ENCODE measurements around the gene ADGRV1.

The ADGRV1 gene

DNA sequence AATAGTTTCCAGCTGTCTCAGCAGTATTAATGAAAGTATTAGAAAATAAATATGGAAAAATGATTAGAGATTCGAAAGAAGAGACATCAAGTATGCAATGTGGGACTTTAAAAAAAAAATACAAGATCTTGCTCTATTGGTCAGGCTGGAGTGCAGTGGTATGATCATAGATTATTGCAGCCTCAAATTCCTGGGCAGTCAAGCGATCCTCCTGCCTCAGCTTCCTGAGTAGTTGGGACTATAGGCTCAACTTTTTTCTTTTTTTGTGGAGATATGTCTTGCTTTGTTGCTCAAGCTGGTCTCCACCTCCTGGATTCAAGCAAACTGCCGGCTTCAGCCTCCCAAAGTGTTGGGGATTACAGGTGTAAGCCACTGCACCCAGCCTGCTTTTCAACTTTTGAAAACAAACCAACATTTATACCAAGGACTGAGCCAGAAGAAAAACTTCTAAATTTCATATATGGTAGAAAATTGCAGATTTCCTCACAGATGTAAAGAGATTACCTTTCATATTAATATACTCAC is 323.1 kb downstream of the ADGRV1 start:
- H4K20me1 ChIP-seq (ENCODE audit: low read depth, low read length) = no peaks in the 10 kb centered on the region
- H3K79me2 ChIP-seq (ENCODE audit: insufficient read depth, low read length) = no peaks in the 10 kb centered on the region
- H3K27ac ChIP-seq (ENCODE audit: low read depth, low read length) = no peak overlapping the region
- H2AFZ ChIP-seq (ENCODE audit: low read depth, low read length, severe bottlenecking) = no peak overlapping the region
- H3K4me2 ChIP-seq (ENCODE audit: low read depth, low read length, poor library complexity, severe bottlenecking) = no peak overlapping the region
- H3K4me3 ChIP-seq (ENCODE audit: insufficient read depth, low read length, poor library complexity, severe bottlenecking) = no peak overlapping the region
- H3K9ac ChIP-seq (ENCODE audit: low read length) = no peak overlapping the region
- H3K27me3 ChIP-seq (ENCODE audit: low read length) = no peaks in the 10 kb centered on the region
- H3K9me3 ChIP-seq (ENCODE audit: insufficient read depth, low read length) = no peaks in the 10 kb centered on the region
- H3K9me2 ChIP-seq (replicated peaks; ENCODE audit: insufficient read depth, low read length) = no peaks in the 10 kb centered on the region
- TF ChIP-seq, protein P1, sequence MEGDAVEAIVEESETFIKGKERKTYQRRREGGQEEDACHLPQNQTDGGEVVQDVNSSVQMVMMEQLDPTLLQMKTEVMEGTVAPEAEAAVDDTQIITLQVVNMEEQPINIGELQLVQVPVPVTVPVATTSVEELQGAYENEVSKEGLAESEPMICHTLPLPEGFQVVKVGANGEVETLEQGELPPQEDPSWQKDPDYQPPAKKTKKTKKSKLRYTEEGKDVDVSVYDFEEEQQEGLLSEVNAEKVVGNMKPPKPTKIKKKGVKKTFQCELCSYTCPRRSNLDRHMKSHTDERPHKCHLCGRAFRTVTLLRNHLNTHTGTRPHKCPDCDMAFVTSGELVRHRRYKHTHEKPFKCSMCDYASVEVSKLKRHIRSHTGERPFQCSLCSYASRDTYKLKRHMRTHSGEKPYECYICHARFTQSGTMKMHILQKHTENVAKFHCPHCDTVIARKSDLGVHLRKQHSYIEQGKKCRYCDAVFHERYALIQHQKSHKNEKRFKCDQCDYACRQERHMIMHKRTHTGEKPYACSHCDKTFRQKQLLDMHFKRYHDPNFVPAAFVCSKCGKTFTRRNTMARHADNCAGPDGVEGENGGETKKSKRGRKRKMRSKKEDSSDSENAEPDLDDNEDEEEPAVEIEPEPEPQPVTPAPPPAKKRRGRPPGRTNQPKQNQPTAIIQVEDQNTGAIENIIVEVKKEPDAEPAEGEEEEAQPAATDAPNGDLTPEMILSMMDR (IDR thresholded peaks at IDR 0.05; ENCODE audit: insufficient read depth, low read length, poor library complexity, severe bottlenecking) = no peak
- no peak for TF ChIP-seq EZH2phosphoT487 (conservative IDR thresholded peaks at IDR 0.05; ENCODE audit: low read length)
- H3K36me3 ChIP-seq (ENCODE audit: low read length) = no peaks in the 10 kb centered on the region
- H3F3A ChIP-seq (ENCODE audit: insufficient read depth) = no peaks in the 10 kb centered on the region

DNA sequence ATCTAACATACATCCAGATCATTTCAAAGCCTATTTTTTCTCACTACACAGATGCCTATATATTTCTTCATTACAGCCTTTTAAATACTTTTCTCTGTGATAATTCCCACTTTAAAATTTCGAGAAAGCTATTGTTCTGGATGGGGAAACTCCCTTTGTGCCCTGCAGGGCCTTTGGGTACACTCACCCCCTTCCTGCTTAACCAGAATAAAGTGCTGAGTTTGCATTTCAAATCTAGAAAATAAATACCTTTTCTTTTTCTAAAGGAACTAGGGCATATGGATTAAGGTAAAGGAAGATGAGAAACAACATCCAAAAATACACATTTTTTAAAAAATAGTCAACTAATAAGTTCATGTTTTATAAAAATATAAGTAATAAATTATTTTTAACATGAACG is 323.9 kb downstream of the ADGRV1 start:
- TF ChIP-seq, protein P1 (IDR thresholded peaks at IDR 0.05; ENCODE audit: insufficient read depth, low read length, poor library complexity, severe bottlenecking) = no peak
- no peak for TF ChIP-seq EZH2phosphoT487 (conservative IDR thresholded peaks at IDR 0.05; ENCODE audit: low read length)

DNA sequence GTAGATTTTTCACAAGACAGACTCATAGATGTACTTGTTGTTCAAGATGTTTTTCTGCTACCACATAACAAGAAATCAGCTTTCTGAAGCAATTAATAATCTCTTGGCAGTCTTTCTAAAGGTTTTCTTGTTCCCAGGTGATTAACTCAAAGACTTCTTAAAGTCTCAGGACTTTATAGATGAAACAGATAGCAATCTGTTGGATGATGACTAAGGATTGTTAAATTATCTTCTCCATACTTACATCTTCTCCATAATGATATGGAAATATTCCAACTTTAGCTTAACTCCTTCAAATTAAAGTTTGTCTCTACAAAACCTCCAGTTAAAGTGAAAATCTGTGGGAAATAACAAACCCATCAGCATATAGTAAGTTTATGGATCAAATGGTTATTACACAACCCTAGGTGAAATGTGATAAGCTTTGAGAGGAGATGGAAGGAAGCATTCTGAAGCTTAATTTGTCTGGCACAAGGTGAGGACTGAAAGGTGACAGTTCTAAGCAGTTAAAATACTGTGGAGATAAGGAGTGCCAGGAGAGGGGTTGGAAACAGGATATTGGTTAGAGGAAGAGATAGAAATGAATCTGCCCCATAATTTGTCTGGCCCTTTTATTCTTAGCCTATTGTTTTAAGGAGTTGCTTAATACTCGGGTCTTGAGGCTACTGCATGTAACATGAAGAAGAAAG is 326.7 kb downstream of the ADGRV1 start:
- Histone ChIP-seq H3K36me3 (ENCODE audit: low read length) (no peaks in the 10 kb centered on the region), H3K79me2 (ENCODE audit: insufficient read depth, low read length) (no peaks in the 10 kb centered on the region), H3K4me2 (ENCODE audit: low read depth, low read length, poor library complexity, severe bottlenecking) (no peak overlapping the region), H3K9ac (ENCODE audit: low read length) (no peak overlapping the region), H2AFZ (ENCODE audit: low read depth, low read length, severe bottlenecking) (no peak overlapping the region), H3F3A (ENCODE audit: insufficient read depth) (no peaks in the 10 kb centered on the region), H3K9me3 (ENCODE audit: insufficient read depth, low read length) (no peaks in the 10 kb centered on the region), H3K27ac (ENCODE audit: low read depth, low read length) (no peak overlapping the region), H4K20me1 (ENCODE audit: low read depth, low read length) (no peaks in the 10 kb centered on the region), H3K4me3 (ENCODE audit: insufficient read depth, low read length, poor library complexity, severe bottlenecking) (no peak overlapping the region), H3K27me3 (ENCODE audit: low read length) (no peaks in the 10 kb centered on the region), H3K9me2 (replicated peaks; ENCODE audit: insufficient read depth, low read length) (no peaks in the 10 kb centered on the region)
- TF ChIP-seq, protein P1 (IDR thresholded peaks at IDR 0.05; ENCODE audit: insufficient read depth, low read length, poor library complexity, severe bottlenecking) = no peak
- no peak for TF ChIP-seq EZH2phosphoT487 (conservative IDR thresholded peaks at IDR 0.05; ENCODE audit: low read length)

More for the DNA sequence above, 323.9 kb downstream of the ADGRV1 start:
- H3K4me3 ChIP-seq (ENCODE audit: insufficient read depth, low read length, poor library complexity, severe bottlenecking) = no peak overlapping the region
- no peak overlapping the region for H2AFZ ChIP-seq (ENCODE audit: low read depth, low read length, severe bottlenecking)
- no peaks in the 10 kb centered on the region for H3K9me2 ChIP-seq (replicated peaks; ENCODE audit: insufficient read depth, low read length)
- no peaks in the 10 kb centered on the region for H3K9me3 ChIP-seq (ENCODE audit: insufficient read depth, low read length)
- no peak overlapping the region for H3K27ac ChIP-seq (ENCODE audit: low read depth, low read length)
- no peak overlapping the region for H3K9ac ChIP-seq (ENCODE audit: low read length)
- H3F3A ChIP-seq (ENCODE audit: insufficient read depth) = no peaks in the 10 kb centered on the region
- no peaks in the 10 kb centered on the region for H4K20me1 ChIP-seq (ENCODE audit: low read depth, low read length)
- no peaks in the 10 kb centered on the region for H3K36me3 ChIP-seq (ENCODE audit: low read length)
- no peaks in the 10 kb centered on the region for H3K27me3 ChIP-seq (ENCODE audit: low read length)
- no peak overlapping the region for H3K4me2 ChIP-seq (ENCODE audit: low read depth, low read length, poor library complexity, severe bottlenecking)
- no peaks in the 10 kb centered on the region for H3K79me2 ChIP-seq (ENCODE audit: insufficient read depth, low read length)

Measured in SU-DHL-6 (cell line).